ENCODE results near the gene IFT88. TPM values are rescaled to one million over a fixed set of nuclear protein-coding genes. Genes with fewer than 3 reads are reported as not detected.
"Not testable (repeated sequence)": the region's sequence is repeated elsewhere in the genome, so short reads cannot be mapped to it uniquely, and the experiment has no call there.

IFT88 gene
- total RNA-seq, 1 donor from 2014 or later: 15.3 TPM

DNA sequence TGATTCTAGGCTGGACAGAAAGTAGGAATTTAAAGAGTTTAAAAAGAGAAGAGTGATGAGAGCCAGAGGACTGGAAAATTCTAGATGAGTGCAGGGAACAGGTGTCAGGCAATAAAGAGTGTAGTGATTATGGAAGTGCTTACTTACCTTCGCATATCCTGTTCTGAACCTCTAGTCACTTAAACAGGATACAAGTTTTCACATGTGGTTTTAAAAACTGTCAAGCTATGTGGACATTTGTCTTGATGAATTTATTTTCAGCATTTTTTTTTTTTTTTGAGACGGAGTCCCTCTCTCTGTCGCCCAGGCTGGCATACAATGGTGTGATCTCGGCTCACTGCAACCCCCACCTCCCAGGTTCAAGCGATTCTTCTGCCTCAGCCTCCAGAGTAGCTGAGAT, 102.2 kb downstream of the IFT88 start:
- DNase-seq (no peak), ATAC-seq (no peak)
- Histone ChIP-seq H3K27ac (no peak overlapping the region), H3K4me3 (no peak overlapping the region), H3K4me1 (no peaks in the 10 kb centered on the region), H3K27me3 (ENCODE audit: low read depth) (no peaks in the 10 kb centered on the region), H3K36me3 (peaks cover 7% of the 10 kb centered on the region), H3K9me3 (no peaks in the 10 kb centered on the region)
- intact Hi-C loops (cut with DNase I): no loop called here
- TF ChIP-seq, protein P1, sequence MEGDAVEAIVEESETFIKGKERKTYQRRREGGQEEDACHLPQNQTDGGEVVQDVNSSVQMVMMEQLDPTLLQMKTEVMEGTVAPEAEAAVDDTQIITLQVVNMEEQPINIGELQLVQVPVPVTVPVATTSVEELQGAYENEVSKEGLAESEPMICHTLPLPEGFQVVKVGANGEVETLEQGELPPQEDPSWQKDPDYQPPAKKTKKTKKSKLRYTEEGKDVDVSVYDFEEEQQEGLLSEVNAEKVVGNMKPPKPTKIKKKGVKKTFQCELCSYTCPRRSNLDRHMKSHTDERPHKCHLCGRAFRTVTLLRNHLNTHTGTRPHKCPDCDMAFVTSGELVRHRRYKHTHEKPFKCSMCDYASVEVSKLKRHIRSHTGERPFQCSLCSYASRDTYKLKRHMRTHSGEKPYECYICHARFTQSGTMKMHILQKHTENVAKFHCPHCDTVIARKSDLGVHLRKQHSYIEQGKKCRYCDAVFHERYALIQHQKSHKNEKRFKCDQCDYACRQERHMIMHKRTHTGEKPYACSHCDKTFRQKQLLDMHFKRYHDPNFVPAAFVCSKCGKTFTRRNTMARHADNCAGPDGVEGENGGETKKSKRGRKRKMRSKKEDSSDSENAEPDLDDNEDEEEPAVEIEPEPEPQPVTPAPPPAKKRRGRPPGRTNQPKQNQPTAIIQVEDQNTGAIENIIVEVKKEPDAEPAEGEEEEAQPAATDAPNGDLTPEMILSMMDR (IDR thresholded peaks at IDR 0.05): no peak

GRCh38 chr13:20671789-20672188, 104.8 kb downstream of the IFT88 start:
- no peak overlapping the region for H3K27ac ChIP-seq
- no peaks in the 10 kb centered on the region for H3K27me3 ChIP-seq (ENCODE audit: low read depth)
- no peaks in the 10 kb centered on the region for H3K4me1 ChIP-seq
- ATAC-seq: no peak
- H3K4me3 ChIP-seq: no peak overlapping the region
- intact Hi-C loops (cut with DNase I): no loop called here
- TF ChIP-seq, protein P1 (IDR thresholded peaks at IDR 0.05): no peak
- no peak for DNase-seq
- H3K36me3 ChIP-seq: peaks cover 7% of the 10 kb centered on the region
- H3K9me3 ChIP-seq: no peaks in the 10 kb centered on the region

GRCh38 chr13:20672772-20673171, 105.8 kb downstream of the IFT88 start:
- H3K4me3 ChIP-seq: no peak overlapping the region
- peaks cover 7% of the 10 kb centered on the region for H3K36me3 ChIP-seq
- ATAC-seq (peak; percentile 58 to 73), DNase-seq (no peak)
- no peaks in the 10 kb centered on the region for H3K9me3 ChIP-seq
- intact Hi-C loops (cut with DNase I): no loop called here
- H3K27me3 ChIP-seq (ENCODE audit: low read depth): no peaks in the 10 kb centered on the region
- TF ChIP-seq, protein P1 (IDR thresholded peaks at IDR 0.05): no peak
- H3K27ac ChIP-seq: no peak overlapping the region
- no peaks in the 10 kb centered on the region for H3K4me1 ChIP-seq

- Histone ChIP-seq H3K9me3 (no peaks in the 10 kb centered on the region), H3K27ac (no peak overlapping the region), H3K27me3 (ENCODE audit: low read depth) (no peaks in the 10 kb centered on the region), H3K4me1 (no peaks in the 10 kb centered on the region), H3K36me3 (peaks cover 7% of the 10 kb centered on the region), H3K4me3 (no peak overlapping the region)
- DNase-seq: no peak
- intact Hi-C loops (cut with DNase I): no loop called here
- TF ChIP-seq, protein P1 (IDR thresholded peaks at IDR 0.05): no peak
- no peak for ATAC-seq
Observed at GRCh38 chr13:20673715-20674114, 106.8 kb downstream of the IFT88 start.

DNA sequence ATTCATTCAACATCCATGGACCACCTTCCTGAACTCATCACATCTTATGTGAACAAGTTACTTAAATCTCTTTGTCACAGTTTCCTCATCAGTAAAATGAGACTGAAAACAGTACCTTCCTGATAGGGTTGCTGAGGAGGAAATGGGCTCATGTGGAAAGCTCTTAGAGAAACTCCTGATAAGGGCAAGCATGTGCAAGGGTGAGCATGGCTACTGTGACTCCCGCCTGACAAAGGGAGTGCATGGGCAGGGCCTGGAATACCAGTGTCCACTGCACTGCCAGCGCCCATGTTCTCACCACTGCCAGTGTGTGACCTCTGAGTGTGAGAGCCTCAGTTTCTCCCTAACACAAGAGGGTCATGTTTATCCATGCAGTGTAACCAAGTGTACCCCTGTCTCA, 109.3 kb downstream of the IFT88 start:
- Histone ChIP-seq H3K9me3 (no peaks in the 10 kb centered on the region), H3K36me3 (peaks cover 7% of the 10 kb centered on the region), H3K27ac (no peak overlapping the region), H3K4me1 (no peaks in the 10 kb centered on the region), H3K4me3 (no peak overlapping the region), H3K27me3 (ENCODE audit: low read depth) (no peaks in the 10 kb centered on the region)
- ATAC-seq: no peak
- intact Hi-C loops (cut with DNase I): no loop called here
- DNase-seq: no peak
- TF ChIP-seq, protein P1 (IDR thresholded peaks at IDR 0.05): no peak

GRCh38 chr13:20678606-20679005, 111.6 kb downstream of the IFT88 start:
- H3K4me1 ChIP-seq; H3K9me3 ChIP-seq; H3K36me3 ChIP-seq; H3K27me3 ChIP-seq (ENCODE audit: low read depth); H3K27ac ChIP-seq; DNase-seq; ATAC-seq; H3K4me3 ChIP-seq; intact Hi-C loops (cut with DNase I): not testable (repeated sequence)

All from lower lobe of right lung (tissue), 2 donors.